Renal cortex interstitium (tissue), 11 donors: ENCODE data around the gene HK3. TPM values are rescaled to one million over a fixed set of nuclear protein-coding genes. Genes with fewer than 3 reads are reported as not detected.

ENCODE experiments used
- DNase-seq, 11 donors: peaks; one replicate each; pipeline ENCODE4 v3.0.0-alpha.2; 2013; ENCODE audit warnings: low read depth in 9 of 11, low spot score in 4 of 11; ENCODE audit errors: extremely low read depth in 1 of 11
- polyA plus RNA-seq, 3 donors: library from polyadenylated mRNA; unstranded; fragments of 120-200 nt; gene quantifications; one replicate each; pipeline ENCODE4 v1.2.1, GENCODE V29; 2013; ENCODE audit not compliant: insufficient read length in 3 of 3

The HK3 gene
- polyA plus RNA-seq, 3 donors, result 0.45 to 0.88 (median 0.67) TPM

GRCh38 chr5:176887252-176887849 lies 11.8 kb downstream of the HK3 start:
- DNase-seq, result no peak

DNA sequence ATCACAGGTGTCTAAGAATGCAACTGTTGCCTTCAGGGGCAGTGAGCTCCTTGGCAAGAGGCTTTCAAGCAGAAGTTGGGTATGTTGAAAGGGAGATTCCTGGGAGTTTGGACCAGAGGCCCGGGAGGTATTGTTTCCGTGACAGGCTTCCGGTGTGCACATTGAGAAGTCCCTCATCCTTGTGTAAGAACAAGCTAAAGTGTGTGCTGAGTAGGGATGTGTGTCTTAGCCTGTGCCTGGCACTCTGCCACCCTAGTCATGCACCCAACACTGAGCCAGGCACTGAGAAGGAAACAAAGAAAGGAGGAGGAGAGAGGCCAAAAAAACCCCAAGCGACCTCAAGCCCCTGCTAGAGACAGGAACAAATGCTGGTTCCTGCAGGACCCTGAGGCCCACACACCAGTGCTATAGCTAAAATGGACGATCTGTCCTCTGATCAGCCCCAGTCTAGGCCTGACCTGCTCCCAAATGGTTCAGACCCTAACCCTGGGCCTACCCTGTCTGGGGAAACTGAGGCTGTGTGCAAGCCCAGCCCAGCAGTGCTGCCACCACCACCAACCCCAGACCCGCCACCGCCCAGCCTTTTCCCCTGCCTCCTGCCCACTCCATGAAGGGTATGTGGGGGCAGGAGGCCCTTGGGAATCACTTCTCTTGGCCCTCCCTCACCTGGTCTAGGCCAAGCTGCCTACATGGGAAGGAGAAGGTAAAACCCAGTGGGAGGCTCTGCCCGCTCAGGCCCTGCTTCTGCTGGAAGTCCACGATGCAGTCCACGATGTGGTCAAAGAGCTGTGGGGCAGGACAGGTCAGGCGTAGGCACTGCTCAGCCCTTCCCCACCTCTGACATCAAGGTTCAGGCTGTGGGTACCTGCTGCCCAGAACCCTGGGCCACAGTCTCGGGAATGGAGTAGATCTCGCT lies 12.6 kb downstream of the HK3 start:
- no peak for DNase-seq

- DNase-seq, result no peak
Observed at GRCh38 chr5:176884571-176884890, 14.6 kb downstream of the HK3 start.

DNA sequence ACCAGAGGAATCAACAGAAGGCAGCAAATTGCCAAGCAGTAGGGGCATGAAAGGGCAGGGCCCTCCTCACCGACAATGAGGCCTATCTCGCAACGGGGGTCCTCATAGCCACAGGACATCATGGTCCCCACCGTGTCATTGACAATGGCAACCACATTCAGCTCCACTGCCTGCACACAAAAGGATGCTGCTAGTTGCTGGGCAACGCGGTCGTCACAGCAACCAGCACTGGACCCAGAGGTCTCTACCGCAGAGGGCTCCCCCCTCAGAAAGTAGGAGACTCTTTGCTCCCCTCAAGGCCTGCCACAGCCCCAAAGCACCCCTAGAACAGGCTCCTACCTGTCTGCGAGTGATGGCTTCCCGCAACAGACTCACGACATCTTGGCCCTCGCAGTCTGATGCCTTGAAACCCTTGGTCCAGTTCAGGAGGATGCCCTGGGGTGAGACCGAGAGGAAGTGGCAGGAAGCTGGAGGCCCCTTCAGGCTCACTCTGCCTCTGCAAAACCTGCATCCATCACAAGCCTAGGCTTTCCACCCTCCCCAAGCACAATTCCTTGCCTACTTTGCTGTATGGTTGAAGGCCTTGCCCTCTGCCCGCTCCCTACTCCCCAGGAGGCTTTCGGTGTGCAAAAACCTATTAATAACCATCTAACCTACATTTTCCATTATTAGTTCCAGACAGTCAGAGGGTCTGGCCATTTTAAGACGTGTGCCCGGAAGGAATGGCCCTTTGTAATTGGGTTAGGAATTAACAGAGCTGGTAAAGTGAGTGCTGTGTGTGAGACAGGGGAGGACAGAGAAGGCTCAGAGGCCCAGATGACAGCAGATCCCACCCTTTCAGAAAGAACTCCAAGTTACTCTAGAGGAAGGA lies 15.2 kb downstream of the HK3 start:
- no peak for DNase-seq

- DNase-seq, result no peak
Observed at GRCh38 chr5:176882567-176882903, 16.6 kb downstream of the HK3 start.

GRCh38 chr5:176881816-176882566 lies 17.2 kb downstream of the HK3 start:
- no peak for DNase-seq

- DNase-seq, result no peak
Observed at GRCh38 chr5:176881021-176881749, 18.0 kb downstream of the HK3 start.

DNA sequence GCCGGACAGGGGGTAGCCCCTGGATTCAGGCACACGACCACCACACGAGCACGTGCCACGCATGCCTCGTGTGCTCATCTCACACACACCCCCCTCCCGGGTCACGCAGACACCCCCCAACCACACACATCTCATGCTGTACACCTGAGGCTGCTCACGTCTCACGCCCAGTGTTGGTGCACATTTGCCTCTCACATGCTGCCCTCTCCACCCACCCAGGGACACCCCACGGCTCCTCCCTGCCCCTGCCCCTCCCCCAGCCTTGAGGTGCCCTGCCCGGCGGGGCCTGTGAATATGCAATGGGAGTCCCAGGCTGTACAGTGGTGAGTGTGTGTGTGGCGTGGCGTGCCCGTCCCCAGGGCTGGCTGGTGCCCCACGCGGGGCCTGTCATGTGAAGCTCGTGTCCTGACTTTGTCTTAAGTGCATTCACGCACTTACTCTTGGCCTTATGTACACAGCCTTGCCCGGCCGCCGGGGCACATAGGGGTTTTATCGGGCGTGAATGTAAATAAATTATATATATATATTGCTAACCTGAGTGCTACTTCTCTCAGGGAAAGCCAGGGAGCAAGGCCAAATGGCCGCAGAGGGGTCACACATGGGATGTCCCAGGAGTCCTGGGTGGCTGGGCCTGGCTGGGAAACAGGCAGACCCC lies 18.7 kb downstream of the HK3 start:
- no peak for DNase-seq

- no peak for DNase-seq
Observed at GRCh38 chr5:176879663-176880361, 19.3 kb downstream of the HK3 start.

DNA sequence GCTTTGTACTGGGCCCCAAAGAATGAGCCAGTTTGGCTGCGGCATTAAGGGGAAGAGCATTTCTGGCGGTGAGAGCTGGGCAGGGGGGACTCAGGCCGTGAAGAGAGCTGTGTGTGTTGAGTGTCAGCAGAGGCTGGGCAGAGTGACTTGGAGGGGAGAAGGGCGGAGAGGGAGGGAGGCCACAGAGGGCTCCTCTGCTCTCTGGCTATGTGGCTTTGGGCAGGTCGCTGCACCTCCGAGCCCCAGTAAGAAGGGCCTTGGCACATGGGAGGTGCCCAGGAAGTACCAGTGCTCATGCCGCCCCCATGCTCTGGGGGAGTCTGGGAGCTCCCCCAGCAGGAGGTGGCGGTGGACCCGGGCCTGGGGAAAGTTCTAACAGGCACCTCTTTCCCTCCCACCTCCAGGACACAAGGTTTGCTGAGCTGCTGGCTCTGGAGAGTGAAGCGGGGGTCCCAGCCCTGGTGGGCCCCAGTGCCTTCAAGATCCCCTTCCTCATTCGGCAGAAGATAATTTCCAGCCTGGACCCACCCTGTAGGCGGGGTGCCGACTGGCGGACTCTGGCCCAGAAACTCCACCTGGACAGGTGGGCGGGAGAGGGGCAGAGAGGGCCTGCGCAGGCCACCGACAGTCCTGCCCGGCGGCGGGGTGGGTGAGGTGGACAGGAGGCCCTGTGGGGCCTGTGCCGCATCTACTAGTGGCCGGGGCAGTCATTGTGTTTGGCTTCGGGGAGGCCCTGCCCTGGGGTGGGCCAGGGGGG lies 20.1 kb downstream of the HK3 start:
- no peak for DNase-seq

- DNase-seq, result no peak
Observed at GRCh38 chr5:176878463-176878862, 20.7 kb downstream of the HK3 start.

DNA sequence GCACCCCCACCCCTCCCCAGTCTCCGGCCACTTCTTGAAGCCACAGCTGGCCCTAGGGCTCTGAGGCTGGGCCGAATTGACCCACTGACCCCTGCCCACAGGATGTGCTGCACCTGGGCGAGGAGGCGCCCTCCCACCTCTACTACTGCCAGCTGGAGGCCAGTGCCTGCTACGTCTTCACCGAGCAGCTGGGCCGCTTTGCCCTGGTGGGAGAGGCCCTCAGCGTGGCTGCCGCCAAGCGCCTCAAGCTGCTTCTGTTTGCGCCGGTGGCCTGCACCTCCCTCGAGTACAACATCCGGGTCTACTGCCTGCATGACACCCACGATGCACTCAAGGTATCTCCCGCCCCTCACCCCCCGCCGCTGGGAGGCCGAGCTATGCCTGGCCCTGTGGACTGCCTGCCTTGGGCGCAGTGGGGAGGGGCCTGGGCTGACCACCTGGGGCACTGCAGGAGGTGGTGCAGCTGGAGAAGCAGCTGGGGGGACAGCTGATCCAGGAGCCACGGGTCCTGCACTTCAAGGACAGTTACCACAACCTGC lies 21.3 kb downstream of the HK3 start:
- no peak for DNase-seq

DNA sequence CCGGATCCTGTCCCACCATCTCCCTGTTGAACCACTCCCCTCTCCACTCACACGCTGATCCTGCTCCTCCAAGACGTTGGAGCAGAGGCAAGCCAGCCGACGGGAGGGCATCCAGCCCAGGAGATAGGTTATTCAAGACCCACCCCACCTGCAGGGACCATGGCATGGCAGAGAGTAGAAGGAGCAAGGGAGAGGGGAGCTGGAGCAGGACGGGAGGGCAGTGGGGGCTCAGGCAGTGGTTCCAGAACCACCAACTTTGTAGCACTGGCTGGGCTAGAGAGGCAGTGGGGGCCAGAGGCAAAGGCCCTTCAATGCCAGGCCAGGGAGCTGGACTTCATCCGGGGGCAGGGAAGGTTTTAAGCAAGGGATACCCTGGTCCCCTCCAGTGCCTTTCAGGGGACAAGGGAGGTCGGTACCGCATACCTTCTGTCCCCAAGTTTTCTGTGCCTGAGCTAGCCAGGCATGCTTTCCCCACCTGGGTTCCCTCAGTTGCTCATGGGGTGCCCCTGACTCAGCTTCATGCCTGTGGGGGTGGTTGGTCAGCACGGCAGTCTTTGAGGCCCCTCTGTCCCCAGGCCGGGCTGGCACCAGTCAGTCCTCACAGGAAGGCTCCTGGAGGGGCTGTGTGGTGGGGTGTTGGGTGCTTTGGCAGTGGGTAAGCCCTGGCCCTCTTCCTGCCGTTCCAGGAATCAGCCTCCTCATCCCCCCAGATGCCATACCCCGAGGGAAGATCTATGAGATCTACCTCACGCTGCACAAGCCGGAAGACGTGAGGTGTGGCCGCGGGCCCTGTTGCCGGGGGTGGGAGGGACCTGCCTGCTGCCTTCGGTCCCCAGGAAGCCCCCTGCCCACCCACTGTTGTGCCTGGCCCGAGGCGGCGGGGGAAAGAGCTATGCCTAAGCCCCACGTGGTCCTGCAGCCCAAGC lies 22.4 kb downstream of the HK3 start:
- DNase-seq, result no peak

GRCh38 chr5:176875783-176876505 lies 23.2 kb downstream of the HK3 start:
- DNase-seq, result no peak

- no peak for DNase-seq
Observed at GRCh38 chr5:176875014-176875550, 24.1 kb downstream of the HK3 start.
